GM18519 (cell line): ENCODE data around the gene BACH2.
A peak's percentile ranks its signal among the peaks of the same experiment; 100 is the strongest.
"Not testable (repeated sequence)": the region's sequence is repeated elsewhere in the genome, so short reads cannot be mapped to it uniquely, and the experiment has no call there.

Experiments
- ATAC-seq: cut with Tn5 transposase; IDR thresholded peaks from one replicate; pipeline ENCODE4 v1.9.1; 2021; ENCODE audit warnings: mild to moderate bottlenecking, moderate library complexity; ENCODE audit not compliant: unreplicated experiment, low FRiP score

BACH2 gene

GRCh38 chr6:90136176-90136575, 160.5 kb downstream of the BACH2 start:
- no peak for ATAC-seq

DNA sequence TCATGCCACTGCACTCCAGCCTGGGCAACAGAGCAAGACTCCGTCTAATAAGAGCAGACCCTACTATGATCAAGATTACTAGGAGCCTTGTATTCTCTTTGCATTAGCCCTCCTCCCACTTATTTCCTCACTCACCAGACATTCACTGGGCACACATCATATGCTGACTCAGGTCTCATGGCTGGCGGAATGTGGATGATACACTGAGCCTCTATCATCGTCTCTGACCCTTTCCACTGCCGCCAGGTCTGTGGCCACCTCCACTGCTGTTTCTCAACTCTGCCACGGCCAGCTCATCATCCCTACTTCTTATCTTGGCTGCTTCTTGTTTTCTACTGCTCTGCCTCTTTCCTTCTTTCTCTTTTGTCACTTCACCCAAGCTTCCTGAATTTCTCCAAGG, 161.0 kb downstream of the BACH2 start:
- ATAC-seq: no peak

DNA sequence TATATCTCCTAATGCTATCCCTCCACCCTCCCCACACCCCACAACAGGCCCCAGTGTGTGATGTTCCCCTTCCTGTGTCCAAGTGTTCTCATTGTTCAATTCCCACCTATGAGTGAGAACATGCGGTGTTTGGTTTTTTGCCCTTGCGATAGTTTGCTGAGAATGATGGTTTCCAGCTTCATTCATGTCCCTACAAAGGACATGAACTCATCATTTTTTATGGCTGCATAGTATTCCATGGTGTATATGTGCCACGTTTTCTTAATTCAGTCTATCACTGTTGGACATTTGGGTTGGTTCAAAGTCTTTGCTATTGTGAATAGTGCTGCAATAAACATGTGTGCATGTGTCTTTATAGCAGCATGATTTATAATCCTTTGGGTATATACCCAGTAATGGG, 163.0 kb downstream of the BACH2 start:
- ATAC-seq: not testable (repeated sequence)

- no peak for ATAC-seq
These were observed 164.8 kb downstream of the BACH2 start for GRCh38 chr6:90131614-90132423.

DNA sequence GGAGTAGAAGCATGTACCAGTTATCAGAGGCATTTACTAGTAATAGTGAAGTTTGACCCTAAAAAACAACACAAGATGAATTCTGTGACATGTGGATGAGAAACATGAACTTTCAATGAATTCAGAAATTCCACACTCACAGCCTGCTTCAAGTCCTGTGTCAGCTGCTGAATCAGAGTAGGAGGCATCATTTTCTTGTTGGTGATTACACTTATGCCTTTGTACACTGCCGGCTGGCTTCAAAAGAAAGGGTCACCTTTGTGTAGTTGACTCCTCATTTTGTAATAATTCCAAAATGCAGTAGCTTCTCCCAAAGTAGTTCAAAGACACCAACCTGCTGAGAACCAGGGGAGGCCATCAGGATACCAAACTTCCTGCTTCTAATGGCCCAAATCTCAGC, 165.5 kb downstream of the BACH2 start:
- no peak for ATAC-seq

DNA sequence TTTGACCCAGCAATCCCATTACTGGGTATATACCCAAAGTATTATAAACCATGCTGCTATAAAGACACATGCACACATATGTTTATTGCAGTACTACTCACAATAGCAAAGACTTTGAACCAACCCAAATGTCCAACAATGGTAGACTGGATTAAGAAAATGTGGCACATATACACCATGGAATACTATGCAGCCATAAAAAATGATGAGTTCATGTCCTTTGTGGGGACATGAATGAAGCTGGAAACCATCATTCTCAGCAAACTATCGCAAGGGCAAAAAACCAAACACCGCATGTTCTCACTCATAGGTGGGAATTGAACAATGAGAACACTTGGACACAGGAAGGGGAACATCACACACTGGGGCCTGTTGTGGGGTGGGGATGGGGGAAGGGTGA, 168.0 kb downstream of the BACH2 start:
- not testable (repeated sequence) for ATAC-seq

- ATAC-seq: no peak
These were observed 169.0 kb downstream of the BACH2 start for GRCh38 chr6:90127595-90127994.

DNA sequence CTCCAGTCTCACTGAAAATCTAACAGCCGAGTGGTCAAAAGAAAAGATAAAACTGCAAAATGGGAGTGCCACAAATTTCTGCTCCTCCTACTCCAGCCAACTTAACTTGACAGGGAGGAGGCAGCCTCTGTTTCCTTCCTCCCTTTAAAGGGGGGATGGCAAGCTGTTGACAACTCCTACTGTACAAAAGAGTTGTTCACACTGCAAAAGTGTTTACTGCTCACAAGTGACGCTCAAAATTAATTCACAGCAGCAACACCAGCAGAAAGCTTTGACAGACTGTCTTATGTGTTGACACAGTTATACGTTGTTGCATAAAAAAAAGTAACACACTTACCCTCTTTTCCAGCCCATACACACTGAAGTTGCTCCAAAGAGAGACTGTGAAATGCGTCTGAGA, 169.8 kb downstream of the BACH2 start:
- ATAC-seq: no peak

DNA sequence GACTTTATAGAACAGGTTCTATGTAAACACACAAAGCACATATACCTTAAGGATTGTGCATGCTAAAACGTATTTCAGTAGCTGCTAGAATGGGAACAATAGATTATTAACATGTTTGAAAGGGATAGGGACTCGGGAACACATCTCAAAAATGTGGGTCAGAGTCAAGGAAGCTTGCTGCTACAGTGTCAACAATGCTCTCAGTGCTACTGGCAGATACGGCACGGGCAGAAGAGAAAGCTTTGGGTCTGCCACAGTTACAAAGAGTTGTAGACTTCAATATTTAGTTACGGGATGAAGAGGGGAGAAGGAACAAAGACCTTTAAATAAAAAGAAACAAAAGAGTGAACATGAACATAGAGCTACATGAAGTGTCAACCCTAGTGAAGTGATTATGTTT, 170.5 kb downstream of the BACH2 start:
- ATAC-seq: no peak

DNA sequence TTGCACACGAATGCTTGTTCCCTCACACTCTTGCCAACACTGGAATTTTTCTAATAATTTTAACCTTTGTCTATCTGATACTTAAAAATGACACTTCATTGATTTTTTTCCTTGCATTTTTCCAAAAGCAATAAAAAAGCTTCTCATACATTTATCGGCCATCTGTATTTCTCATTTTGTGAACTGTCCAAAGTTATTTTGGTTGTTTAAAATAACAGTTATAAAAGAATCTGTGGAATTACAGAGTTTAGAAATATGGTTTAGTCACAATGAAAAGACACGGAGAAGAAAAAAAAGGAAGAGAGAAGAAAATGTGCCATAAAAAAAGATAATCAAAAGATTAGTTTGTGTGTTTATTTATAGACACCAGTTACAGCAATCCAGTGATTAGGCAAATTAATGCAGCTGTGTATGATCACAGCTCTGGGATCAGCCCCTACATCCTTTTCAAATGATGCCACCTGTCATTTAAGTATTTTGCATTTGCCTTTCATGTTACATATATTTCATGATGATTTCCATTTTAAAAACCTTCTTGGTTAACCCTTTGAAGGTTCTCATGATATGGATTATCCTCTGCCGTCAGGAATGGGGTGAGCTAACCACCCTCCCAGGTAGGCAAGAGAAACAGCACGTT, 171.7 kb downstream of the BACH2 start:
- no peak for ATAC-seq

DNA sequence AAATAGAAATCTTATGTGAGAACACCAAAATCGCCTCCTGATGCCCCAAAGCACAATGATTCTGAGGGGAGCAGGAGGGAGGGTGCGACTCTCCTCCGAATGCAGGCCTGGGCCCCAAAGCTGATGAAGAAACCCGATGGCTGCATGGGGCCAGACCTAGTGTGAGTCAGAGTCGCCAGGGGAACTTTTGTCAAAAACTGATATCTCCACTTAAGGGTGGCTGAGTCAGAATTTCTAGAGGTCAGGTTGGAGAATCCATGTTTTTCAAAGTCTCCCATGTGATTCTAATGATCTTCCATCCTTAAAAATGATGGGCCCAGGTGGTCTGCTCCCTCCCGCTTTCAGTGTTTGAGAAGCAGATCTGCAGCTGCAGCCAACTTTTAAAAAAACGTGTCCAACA, 172.8 kb downstream of the BACH2 start:
- ATAC-seq: no peak

GRCh38 chr6:90121982-90122381, 174.7 kb downstream of the BACH2 start:
- no peak for ATAC-seq

DNA sequence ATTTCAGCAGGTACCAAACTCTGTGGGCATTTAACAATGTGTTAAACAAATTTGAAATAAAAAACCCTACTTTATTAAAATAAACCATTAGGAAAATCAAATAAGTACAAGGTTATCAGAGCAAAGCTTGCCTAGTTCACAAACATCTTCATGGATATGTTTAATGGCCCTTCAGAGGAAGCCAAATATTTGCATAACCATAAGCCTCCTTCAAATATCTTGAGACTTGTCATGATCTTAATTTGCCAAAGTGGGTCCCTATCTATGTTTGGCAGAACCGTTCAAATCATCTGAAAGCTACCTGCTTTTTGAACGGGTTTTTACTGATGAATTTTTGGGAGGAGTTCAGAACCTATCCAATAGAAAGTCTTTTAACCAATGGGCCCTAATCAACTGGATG, 176.3 kb downstream of the BACH2 start:
- ATAC-seq: no peak

GRCh38 chr6:90119618-90120017, 177.0 kb downstream of the BACH2 start:
- ATAC-seq: no peak

- no peak for ATAC-seq
These were observed 178.1 kb downstream of the BACH2 start for GRCh38 chr6:90118581-90118980.

GRCh38 chr6:90118069-90118468, 178.6 kb downstream of the BACH2 start:
- no peak for ATAC-seq

DNA sequence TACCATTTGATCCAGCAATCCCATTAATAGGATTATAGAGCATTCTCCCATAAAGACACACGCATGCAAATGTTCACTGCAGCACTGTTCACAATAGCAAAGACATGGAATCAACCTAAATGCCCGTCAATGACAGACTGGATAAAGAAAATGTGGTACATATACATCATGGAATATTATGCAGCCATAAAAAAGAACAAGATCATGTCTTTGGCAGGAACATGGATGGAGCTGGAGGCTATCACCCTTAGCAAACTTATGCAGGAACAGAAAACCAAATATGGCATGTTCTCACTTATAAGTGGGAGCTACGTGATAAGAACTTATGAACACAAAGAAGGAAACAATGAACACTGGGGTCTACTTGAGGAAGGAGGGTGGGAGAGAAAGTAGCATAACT, 180.5 kb downstream of the BACH2 start:
- ATAC-seq: not testable (repeated sequence)

- ATAC-seq: no peak
These were observed 183.3 kb downstream of the BACH2 start for GRCh38 chr6:90113389-90113788.

- ATAC-seq: no peak
These were observed 185.3 kb downstream of the BACH2 start for GRCh38 chr6:90111387-90111786.

GRCh38 chr6:90110971-90111370, 185.7 kb downstream of the BACH2 start:
- ATAC-seq: no peak

DNA sequence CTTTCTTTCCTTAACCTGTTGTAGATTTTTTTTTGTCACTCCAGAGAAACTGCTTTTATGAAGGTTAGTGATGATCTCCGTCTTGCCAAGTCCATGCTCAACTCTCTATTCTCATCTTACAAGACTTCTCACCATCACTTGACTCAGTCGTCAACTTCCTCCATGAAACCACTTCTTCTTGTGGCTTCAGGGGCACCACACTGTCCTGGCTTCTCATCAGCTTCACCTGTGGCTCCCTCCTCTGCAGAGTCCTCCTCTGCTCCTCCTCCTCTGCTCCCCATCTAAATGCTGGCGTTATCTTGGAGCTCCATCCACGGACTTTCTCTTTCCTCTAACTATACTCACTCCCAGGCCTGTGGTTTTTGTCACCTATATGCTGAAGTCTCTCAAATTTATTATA, 187.5 kb downstream of the BACH2 start:
- no peak for ATAC-seq

DNA sequence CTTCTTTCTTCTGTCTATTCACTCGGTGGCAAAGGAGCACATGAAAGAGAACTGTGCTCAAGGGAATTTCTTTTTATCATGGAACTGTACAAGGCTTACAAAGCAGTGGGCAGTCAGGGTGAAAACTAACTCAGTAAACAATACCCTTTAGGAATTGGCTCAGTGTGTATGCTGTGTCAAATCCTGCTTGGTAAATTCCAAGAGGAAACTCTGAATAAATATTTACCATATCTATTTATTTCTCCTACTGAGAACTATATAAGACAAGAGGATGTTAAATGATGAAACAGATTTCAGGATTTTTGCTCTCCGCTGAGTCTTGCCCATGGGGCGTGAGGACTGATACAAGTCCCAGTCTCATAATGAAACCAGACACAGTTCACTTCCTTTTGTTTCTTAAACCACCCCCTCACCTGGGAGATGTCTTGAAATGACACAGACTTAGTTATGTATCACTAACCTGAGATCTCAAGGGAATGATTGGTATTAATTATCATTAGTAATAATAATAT, 188.8 kb downstream of the BACH2 start:
- ATAC-seq: peak; percentile 83
